ENCODE data around the gene CKS2. TPM values are rescaled to one million over a fixed set of nuclear protein-coding genes. Genes with fewer than 3 reads are reported as not detected.

CKS2 gene
- total RNA-seq, 1 experiment from 2014 or later, result 260 TPM

- intact Hi-C loops (cut with micrococcal nuclease; ENCODE audit: unreplicated experiment), result no loop called here
- TF ChIP-seq CTCF (conservative IDR thresholded peaks at IDR 0.05) (no peak), EZH2 (IDR thresholded peaks at IDR 0.05; ENCODE audit: low read depth) (no peak)
- CTCF ChIA-PET, result no interaction called here
- H3K27me3 ChIP-seq (ENCODE audit: insufficient read depth, low read depth), result no peaks in the 10 kb centered on the region
- POLR2A ChIA-PET (ENCODE audit: unreplicated experiment), result no interaction called here
- no peaks in the 10 kb centered on the region for H4K20me1 ChIP-seq (ENCODE audit: insufficient read depth)
- H3K79me2 ChIP-seq (ENCODE audit: low read depth), result no peaks in the 10 kb centered on the region
- no peaks in the 10 kb centered on the region for H3F3A ChIP-seq (ENCODE audit: insufficient read depth, low read depth)
- H3K9me3 ChIP-seq (ENCODE audit: insufficient read depth, low read depth), result no peaks in the 10 kb centered on the region
- no peaks in the 10 kb centered on the region for H3K4me1 ChIP-seq (replicated peaks; ENCODE audit: insufficient read depth)
- no peak overlapping the region for H3K4me3 ChIP-seq
- no TSS peak for BruUV-seq (replicated peaks)
- no peaks in the 10 kb centered on the region for H3K9me2 ChIP-seq (ENCODE audit: insufficient read depth)
- DNase-seq, result no peak
- H3K36me3 ChIP-seq (ENCODE audit: low read depth), result no peaks in the 10 kb centered on the region
- no peak overlapping the region for H3K4me2 ChIP-seq
- no peak overlapping the region for H2AFZ ChIP-seq
- no peak overlapping the region for H3K27ac ChIP-seq
These were observed 26.9 kb upstream of the CKS2 start for GRCh38 chr9:89284076-89284475.

DNA sequence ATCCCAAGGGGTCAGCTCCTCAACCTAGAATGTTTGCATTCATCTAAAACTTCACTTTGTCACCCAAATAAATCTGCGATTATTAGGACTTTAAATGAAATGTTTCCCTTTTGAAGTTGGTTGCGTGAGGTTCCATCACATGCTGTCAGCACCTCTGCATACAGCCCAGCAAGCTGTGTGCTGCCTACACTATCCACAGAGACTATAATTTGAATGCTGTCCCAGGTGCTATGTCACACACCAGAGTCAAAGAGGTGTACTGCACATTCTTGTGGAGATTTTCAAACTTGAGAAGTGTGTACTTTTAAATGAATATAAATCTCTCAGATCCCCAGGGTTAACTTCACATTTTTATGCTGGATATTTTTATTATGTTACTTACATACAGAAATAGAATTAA lies 19.3 kb upstream of the CKS2 start:
- H3F3A ChIP-seq (ENCODE audit: insufficient read depth, low read depth), result no peaks in the 10 kb centered on the region
- intact Hi-C loops (cut with micrococcal nuclease; ENCODE audit: unreplicated experiment), result no loop called here
- no peaks in the 10 kb centered on the region for H3K9me2 ChIP-seq (ENCODE audit: insufficient read depth)
- BruUV-seq (replicated peaks), result no TSS peak
- no peak overlapping the region for H2AFZ ChIP-seq
- no peaks in the 10 kb centered on the region for H3K36me3 ChIP-seq (ENCODE audit: low read depth)
- no peak overlapping the region for H3K27ac ChIP-seq
- POLR2A ChIA-PET (ENCODE audit: unreplicated experiment), result no interaction called here
- H3K4me3 ChIP-seq, result no peak overlapping the region
- TF ChIP-seq CTCF (conservative IDR thresholded peaks at IDR 0.05) (no peak), EZH2 (IDR thresholded peaks at IDR 0.05; ENCODE audit: low read depth) (no peak)
- no peaks in the 10 kb centered on the region; the same call in 1 of the 2 replicates for H3K9me3 ChIP-seq (ENCODE audit: insufficient read depth, low read depth)
- H4K20me1 ChIP-seq (ENCODE audit: insufficient read depth), result no peaks in the 10 kb centered on the region
- CTCF ChIA-PET, result no interaction called here
- no peaks in the 10 kb centered on the region for H3K4me1 ChIP-seq (replicated peaks; ENCODE audit: insufficient read depth)
- H3K4me2 ChIP-seq, result no peak overlapping the region
- H3K27me3 ChIP-seq (ENCODE audit: insufficient read depth, low read depth), result no peaks in the 10 kb centered on the region
- DNase-seq, result no peak
- no peaks in the 10 kb centered on the region for H3K79me2 ChIP-seq (ENCODE audit: low read depth)

GRCh38 chr9:89293014-89293413 lies 18.0 kb upstream of the CKS2 start:
- no TSS peak for BruUV-seq (replicated peaks)
- intact Hi-C loops (cut with micrococcal nuclease; ENCODE audit: unreplicated experiment), result no loop called here

More at GRCh38 chr9:89293014-89293413, 18.0 kb upstream of the CKS2 start:
- H3K4me2 ChIP-seq, result no peak overlapping the region
- no peaks in the 10 kb centered on the region; the same call in 1 of the 2 replicates for H3K9me3 ChIP-seq (ENCODE audit: insufficient read depth, low read depth)
- ChIA-PET CTCF (no interaction called here), POLR2A (ENCODE audit: unreplicated experiment) (no interaction called here)
- no peak for DNase-seq
- H3K9me2 ChIP-seq (ENCODE audit: insufficient read depth), result no peaks in the 10 kb centered on the region
- H3K4me3 ChIP-seq, result no peak overlapping the region
- H3K27ac ChIP-seq, result no peak overlapping the region
- H2AFZ ChIP-seq, result no peak overlapping the region
- H3F3A ChIP-seq (ENCODE audit: insufficient read depth, low read depth), result no peaks in the 10 kb centered on the region
- TF ChIP-seq EZH2 (IDR thresholded peaks at IDR 0.05; ENCODE audit: low read depth) (no peak), CTCF (conservative IDR thresholded peaks at IDR 0.05) (no peak)
- no peaks in the 10 kb centered on the region for H3K27me3 ChIP-seq (ENCODE audit: insufficient read depth, low read depth)
- no peaks in the 10 kb centered on the region for H3K36me3 ChIP-seq (ENCODE audit: low read depth)
- no peaks in the 10 kb centered on the region for H3K4me1 ChIP-seq (replicated peaks; ENCODE audit: insufficient read depth)
- no peaks in the 10 kb centered on the region for H4K20me1 ChIP-seq (ENCODE audit: insufficient read depth)
- H3K79me2 ChIP-seq (ENCODE audit: low read depth), result no peaks in the 10 kb centered on the region
